Nephron (organoid): ENCODE measurements around the gene C5.
A peak's percentile ranks its signal among the peaks of the same experiment; 100 is the strongest.

Source experiments
- H3K27ac Mint-ChIP-seq, 3 experiments: 2 replicates each; pipeline ENCODE4 v1.8.0; 2020; ENCODE audit warnings: mixed read lengths in 3 of 3, mild to moderate bottlenecking in 2 of 3, moderate library complexity in 1 of 3
- H3K27me3 Mint-ChIP-seq: 2 replicates; pipeline ENCODE4 v1.8.0; 2021; ENCODE audit warnings: low read depth, mild to moderate bottlenecking, moderate library complexity, mixed read lengths
- H3K36me3 Mint-ChIP-seq: 2 replicates; pipeline ENCODE4 v1.8.0; 2020; ENCODE audit warnings: low read depth, mixed read lengths
- H3K4me1 Mint-ChIP-seq: 2 replicates; pipeline ENCODE4 v1.8.0; 2020; ENCODE audit warnings: mixed read lengths
- H3K4me3 Mint-ChIP-seq, 3 experiments: 2 replicates each; pipeline ENCODE4 v1.8.0; 2020; ENCODE audit warnings: mild to moderate bottlenecking in 3 of 3, mixed read lengths in 3 of 3, moderate library complexity in 2 of 3
- H3K9me3 Mint-ChIP-seq: 2 replicates; pipeline ENCODE4 v1.8.0; 2020; ENCODE audit warnings: mixed read lengths
- TF ChIP-seq, protein P1 (sequence below), 3 experiments: fragments of 200-600 bp; sonication (generic); IDR thresholded peaks; one replicate each; pipeline ENCODE4 v1.5.0; 2021; ENCODE audit warnings: antibody characterized with exemption in 3 of 3; ENCODE audit not compliant: unreplicated experiment in 3 of 3

C5 gene

DNA sequence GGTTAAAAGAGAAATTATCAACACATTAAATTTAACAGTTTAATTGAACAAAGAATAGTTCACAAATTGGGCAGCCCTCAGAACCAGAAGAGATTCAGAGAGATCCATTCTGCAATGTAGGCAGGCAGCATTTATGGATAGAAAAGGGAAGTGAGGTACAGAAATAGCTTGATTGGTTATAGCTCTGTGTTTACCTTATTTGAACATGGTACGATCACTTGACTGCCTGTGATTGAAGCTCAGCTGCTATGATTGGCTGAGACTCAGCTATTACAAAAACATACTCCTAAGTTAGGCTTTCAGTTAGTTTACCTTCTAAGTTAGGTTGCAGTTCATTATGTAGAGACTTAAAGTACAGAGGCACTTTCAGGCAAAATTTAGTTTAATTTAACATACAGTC is 32.0 kb upstream of the C5 start:
- H3K4me1 Mint-ChIP-seq = no peaks in the 10 kb centered on the region
- H3K36me3 Mint-ChIP-seq = peaks cover 13% of the 10 kb centered on the region
- no peak overlapping the region for H3K4me3 Mint-ChIP-seq
- no peak overlapping the region for H3K27ac Mint-ChIP-seq
- H3K27me3 Mint-ChIP-seq = no peaks in the 10 kb centered on the region
- TF ChIP-seq, protein P1, sequence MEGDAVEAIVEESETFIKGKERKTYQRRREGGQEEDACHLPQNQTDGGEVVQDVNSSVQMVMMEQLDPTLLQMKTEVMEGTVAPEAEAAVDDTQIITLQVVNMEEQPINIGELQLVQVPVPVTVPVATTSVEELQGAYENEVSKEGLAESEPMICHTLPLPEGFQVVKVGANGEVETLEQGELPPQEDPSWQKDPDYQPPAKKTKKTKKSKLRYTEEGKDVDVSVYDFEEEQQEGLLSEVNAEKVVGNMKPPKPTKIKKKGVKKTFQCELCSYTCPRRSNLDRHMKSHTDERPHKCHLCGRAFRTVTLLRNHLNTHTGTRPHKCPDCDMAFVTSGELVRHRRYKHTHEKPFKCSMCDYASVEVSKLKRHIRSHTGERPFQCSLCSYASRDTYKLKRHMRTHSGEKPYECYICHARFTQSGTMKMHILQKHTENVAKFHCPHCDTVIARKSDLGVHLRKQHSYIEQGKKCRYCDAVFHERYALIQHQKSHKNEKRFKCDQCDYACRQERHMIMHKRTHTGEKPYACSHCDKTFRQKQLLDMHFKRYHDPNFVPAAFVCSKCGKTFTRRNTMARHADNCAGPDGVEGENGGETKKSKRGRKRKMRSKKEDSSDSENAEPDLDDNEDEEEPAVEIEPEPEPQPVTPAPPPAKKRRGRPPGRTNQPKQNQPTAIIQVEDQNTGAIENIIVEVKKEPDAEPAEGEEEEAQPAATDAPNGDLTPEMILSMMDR (IDR thresholded peaks at IDR 0.05; ENCODE audit: unreplicated experiment in 3 of 3) = no peak
- no peaks in the 10 kb centered on the region for H3K9me3 Mint-ChIP-seq

DNA sequence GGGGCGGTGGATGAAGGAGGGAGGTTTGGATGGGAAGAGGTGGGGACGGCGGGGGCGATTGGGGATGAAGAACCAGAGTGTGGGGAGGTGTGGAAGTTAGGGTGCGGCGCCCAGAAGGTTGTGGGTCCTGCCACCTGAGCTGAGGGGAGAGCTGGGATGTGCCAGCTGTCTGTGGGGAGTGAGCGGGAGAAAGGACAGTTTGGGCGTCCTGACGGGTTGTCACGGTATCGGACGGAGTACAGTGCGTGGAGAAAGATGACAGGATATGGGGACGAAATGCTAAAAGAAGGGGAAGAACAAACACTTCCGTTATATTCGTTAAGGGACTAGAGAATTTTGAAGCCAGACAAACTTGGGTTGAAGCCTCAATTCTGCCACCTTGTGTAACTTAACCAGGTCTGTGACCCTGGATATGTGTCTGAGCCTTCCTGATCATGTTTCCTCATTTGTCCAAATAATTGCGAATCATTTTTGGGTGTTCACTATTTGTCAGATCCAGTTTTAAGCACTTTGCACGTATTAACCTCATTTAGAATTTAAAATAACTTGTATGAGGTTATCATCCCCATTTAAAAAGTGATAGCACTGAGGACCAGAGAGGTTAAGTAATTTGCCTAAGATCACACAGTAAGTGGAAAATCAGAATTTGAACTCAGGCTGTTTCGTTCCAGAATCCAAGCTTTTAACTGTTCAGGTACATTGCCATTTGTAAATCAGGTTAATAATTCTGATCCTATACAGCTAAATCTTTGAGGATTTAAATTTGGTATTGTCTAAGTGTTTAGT is 25.4 kb upstream of the C5 start:
- Mint-ChIP-seq H3K4me3 (peak overlapping the region; percentile 98 to 100 (median 98)), H3K9me3 (no peaks in the 10 kb centered on the region), H3K4me1 (peaks cover 19% of the 10 kb centered on the region), H3K27me3 (no peaks in the 10 kb centered on the region), H3K27ac (peak overlapping the region; percentile 84 to 98 (median 97)), H3K36me3 (no peaks in the 10 kb centered on the region)
- TF ChIP-seq, protein P1 (IDR thresholded peaks at IDR 0.05; ENCODE audit: unreplicated experiment in 3 of 3) = no peak

DNA sequence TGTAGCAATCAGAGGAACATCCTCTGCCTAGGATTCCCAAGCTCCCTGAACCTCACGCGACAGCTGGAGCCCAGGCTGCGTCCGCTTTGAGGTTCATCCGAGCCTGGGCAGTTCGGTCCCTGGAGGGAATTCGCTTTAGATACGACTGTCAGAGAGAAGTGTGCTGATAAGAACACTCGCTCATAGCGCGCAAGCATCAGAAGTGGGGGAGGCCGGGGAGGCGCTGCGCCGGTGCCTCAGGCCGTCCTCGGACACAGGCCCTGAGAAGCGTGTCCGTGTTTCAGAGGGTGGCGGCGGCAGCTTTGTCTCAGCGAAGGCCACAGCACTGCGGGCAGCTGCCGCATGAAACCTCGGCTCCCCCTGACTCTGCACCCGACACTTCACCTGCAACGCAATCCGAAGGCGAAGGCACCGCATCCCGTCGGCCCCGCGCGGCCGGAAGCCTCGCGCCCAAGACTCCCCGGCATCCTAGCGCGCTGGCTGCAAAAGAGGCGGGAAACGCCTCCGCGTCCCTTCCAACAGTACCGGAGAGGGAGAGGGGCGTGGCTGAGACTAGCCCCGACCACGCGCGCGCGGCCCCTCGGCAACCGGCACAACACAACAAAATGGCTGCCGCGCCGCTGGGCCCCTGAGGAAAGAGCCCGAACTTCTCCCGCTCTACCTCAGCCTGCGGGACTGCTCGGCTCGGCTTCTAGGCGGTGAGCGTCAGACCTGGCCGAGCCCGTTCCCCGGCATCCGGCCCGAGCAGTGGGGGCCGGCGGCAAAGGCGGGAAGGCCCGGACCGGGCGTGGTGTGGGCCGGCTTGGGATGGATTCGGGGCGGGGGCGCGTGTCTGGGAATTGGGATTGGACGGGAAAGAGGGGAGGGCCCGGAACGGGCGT is 24.5 kb upstream of the C5 start, which contains the start of gene CNTRL:
CNTRL (plus strand) TSS at position 586 of the 881 bp plus-strand sequence. CDS start 13,372 bp downstream, outside the sequence.
- Mint-ChIP-seq H3K9me3 (no peaks in the 10 kb centered on the region), H3K27me3 (no peaks in the 10 kb centered on the region), H3K4me3 (peak within 1 kb of the TSS; percentile 98 to 100 (median 98)), H3K4me1 (peaks cover 19% of the 10 kb centered on the region), H3K27ac (peak within 1 kb of the TSS; percentile 84 to 98 (median 97)), H3K36me3 (no peaks in the 10 kb centered on the region)
- TF ChIP-seq, protein P1 (IDR thresholded peaks at IDR 0.05; ENCODE audit: unreplicated experiment in 3 of 3) = no peak

DNA sequence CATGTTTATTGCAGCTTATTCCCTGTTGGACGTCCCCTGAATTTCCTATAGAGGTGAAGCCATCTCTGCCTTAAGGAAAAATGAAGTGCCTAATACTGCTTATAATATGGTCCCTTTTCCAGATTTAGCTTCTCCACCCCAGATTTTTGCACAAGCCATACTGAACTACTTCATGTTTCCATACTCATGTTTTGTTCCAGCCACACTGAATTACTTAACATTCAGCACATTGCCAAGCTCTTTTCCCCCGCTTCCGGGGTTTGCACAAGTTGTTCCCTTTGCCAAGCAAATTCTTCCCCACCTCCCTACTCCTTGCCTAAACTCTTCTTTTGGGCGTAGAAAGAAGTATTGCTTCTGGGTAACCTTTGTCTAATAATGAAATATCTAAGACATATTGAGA is 23.0 kb upstream of the C5 start:
- no peaks in the 10 kb centered on the region for H3K27me3 Mint-ChIP-seq
- H3K36me3 Mint-ChIP-seq = peaks cover 12% of the 10 kb centered on the region
- peak overlapping the region; percentile 70 to 100 (median 98) for H3K4me3 Mint-ChIP-seq
- H3K9me3 Mint-ChIP-seq = peaks cover 11% of the 10 kb centered on the region
- TF ChIP-seq, protein P1 (IDR thresholded peaks at IDR 0.05; ENCODE audit: unreplicated experiment in 3 of 3) = no peak
- H3K27ac Mint-ChIP-seq = peak overlapping the region in 2 of 3 experiments; percentile 74 to 97
- peaks cover 19% of the 10 kb centered on the region for H3K4me1 Mint-ChIP-seq

DNA sequence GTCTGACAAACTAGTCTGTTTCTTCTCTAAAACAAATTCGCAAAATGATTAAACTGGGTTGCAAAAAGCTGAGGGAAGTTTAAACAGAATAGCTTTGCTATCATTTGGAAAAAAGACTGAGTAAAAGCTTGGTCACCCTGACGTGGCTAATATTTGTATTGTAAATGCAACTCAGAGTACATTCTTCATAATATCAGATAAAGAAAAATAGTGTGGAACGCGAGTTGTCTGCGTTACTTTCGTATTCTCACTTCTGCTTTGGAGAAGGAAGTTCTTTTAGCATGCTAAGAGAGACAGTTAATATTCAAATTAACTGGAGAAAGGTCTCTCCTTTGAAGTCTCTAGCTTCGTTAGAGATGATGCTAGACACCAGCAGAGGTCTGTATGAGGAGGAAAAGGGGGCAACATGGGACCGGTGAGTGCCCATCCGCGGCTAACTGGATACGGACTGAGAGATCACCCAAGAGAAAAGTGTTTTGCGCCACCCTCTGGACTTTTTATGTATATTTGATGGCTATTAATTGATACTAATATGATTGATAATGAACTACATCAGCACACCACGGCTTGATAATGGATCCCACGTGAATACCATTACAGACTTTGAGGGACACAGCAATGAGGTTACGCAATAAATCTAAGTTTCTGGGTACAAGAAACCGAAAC is 21.8 kb upstream of the C5 start:
- Mint-ChIP-seq H3K9me3 (peaks cover 15% of the 10 kb centered on the region), H3K36me3 (peaks cover 18% of the 10 kb centered on the region), H3K27me3 (no peaks in the 10 kb centered on the region), H3K4me1 (peaks cover 19% of the 10 kb centered on the region), H3K4me3 (peak overlapping the region; percentile 19 to 61 (median 40)), H3K27ac (peak overlapping the region in 2 of 3 experiments; percentile 10 to 15)
- TF ChIP-seq, protein P1 (IDR thresholded peaks at IDR 0.05; ENCODE audit: unreplicated experiment in 3 of 3) = no peak
